NCI-H2081 treated with DMSO at 0.1 percent for 48 hours (cell line): ENCODE data around the gene POLL.

Experiments
- DNase-seq: peaks from one replicate; lab custom pipeline; 2025; lab: John Stamatoyannopoulos, UW

POLL gene

GRCh38 chr10:101573885-101574753 is 13.9 kb downstream of the POLL start:
- DNase-seq = no peak

GRCh38 chr10:101572785-101573184 is 15.3 kb downstream of the POLL start:
- DNase-seq = no peak

- no peak for DNase-seq
These were observed 15.9 kb downstream of the POLL start for GRCh38 chr10:101572126-101572525.

GRCh38 chr10:101571271-101571925 is 16.7 kb downstream of the POLL start:
- DNase-seq = no peak

- no peak for DNase-seq
These were observed 17.4 kb downstream of the POLL start for GRCh38 chr10:101570428-101571270.

GRCh38 chr10:101569622-101570427 is 18.2 kb downstream of the POLL start:
- no peak for DNase-seq

GRCh38 chr10:101569323-101569621 is 18.8 kb downstream of the POLL start:
- no peak for DNase-seq

- no peak for DNase-seq
These were observed 19.9 kb downstream of the POLL start for GRCh38 chr10:101568054-101568745.

- no peak for DNase-seq
These were observed 20.7 kb downstream of the POLL start for GRCh38 chr10:101567165-101568006.

GRCh38 chr10:101566333-101567164 is 21.5 kb downstream of the POLL start:
- no peak for DNase-seq

GRCh38 chr10:101565936-101566332 is 22.1 kb downstream of the POLL start:
- no peak for DNase-seq

GRCh38 chr10:101565370-101565900 is 22.6 kb downstream of the POLL start:
- no peak for DNase-seq

GRCh38 chr10:101564490-101564991 is 23.5 kb downstream of the POLL start:
- DNase-seq = no peak

- no peak for DNase-seq
These were observed 24.5 kb downstream of the POLL start for GRCh38 chr10:101563497-101564040.

GRCh38 chr10:101563007-101563406 is 25.1 kb downstream of the POLL start:
- no peak for DNase-seq

- DNase-seq = no peak
These were observed 25.8 kb downstream of the POLL start for GRCh38 chr10:101562231-101562630.

GRCh38 chr10:101561068-101561915 is 26.8 kb downstream of the POLL start:
- DNase-seq = no peak
